ENCODE results near the gene PSMD1.
"Not testable (repeated sequence)": the region's sequence is repeated elsewhere in the genome, so short reads cannot be mapped to it uniquely, and the experiment has no call there.

The PSMD1 gene

GRCh38 chr2:231190531-231191197, 134.0 kb downstream of the PSMD1 start:
- peak; percentile 62 for DNase-seq (ENCODE audit: low read depth)
- peak overlapping the region; percentile 29 for H3K4me3 ChIP-seq (ENCODE audit: low read length)
- no peak; the same call in 1 of the 2 replicates for TF ChIP-seq CTCF (conservative IDR thresholded peaks at IDR 0.05; ENCODE audit: low read length)

GRCh38 chr2:231191896-231192872, 135.5 kb downstream of the PSMD1 start:
- DNase-seq (ENCODE audit: low read depth) = peak; percentile 96
- peak; percentile 90 for TF ChIP-seq CTCF (conservative IDR thresholded peaks at IDR 0.05; ENCODE audit: low read length)
- H3K4me3 ChIP-seq (ENCODE audit: low read length) = no peak overlapping the region

GRCh38 chr2:231193216-231193615, 136.5 kb downstream of the PSMD1 start:
- no peak overlapping the region for H3K4me3 ChIP-seq (ENCODE audit: low read length)
- DNase-seq (ENCODE audit: low read depth) = no peak
- no peak for TF ChIP-seq CTCF (conservative IDR thresholded peaks at IDR 0.05; ENCODE audit: low read length)

GRCh38 chr2:231196592-231196991, 139.9 kb downstream of the PSMD1 start:
- no peak for TF ChIP-seq CTCF (conservative IDR thresholded peaks at IDR 0.05; ENCODE audit: low read length)

GRCh38 chr2:231197196-231197595, 140.5 kb downstream of the PSMD1 start:
- not testable (repeated sequence) for H3K4me3 ChIP-seq (ENCODE audit: low read length); DNase-seq (ENCODE audit: low read depth)

More at GRCh38 chr2:231196592-231196991, 139.9 kb downstream of the PSMD1 start:
- no peak for DNase-seq (ENCODE audit: low read depth)
- H3K4me3 ChIP-seq (ENCODE audit: low read length) = no peak overlapping the region

- H3K4me3 ChIP-seq (ENCODE audit: low read length) = peak overlapping the region; percentile 98
- TF ChIP-seq CTCF (conservative IDR thresholded peaks at IDR 0.05; ENCODE audit: low read length) = no peak
- DNase-seq (ENCODE audit: low read depth) = no peak
These were observed 141.1 kb downstream of the PSMD1 start for GRCh38 chr2:231197706-231198290.

Data from AG10803 (cell line).